Heart right ventricle (tissue), 16 donors: ENCODE results near the gene AP2A1. TPM values are rescaled to one million over a fixed set of nuclear protein-coding genes. Genes with fewer than 3 reads are reported as not detected.

Experiments used
- ATAC-seq, 8 donors: fragments of 200-7000 bp; cut with Tn5 transposase; one replicate each; pipeline ENCODE4 v1.9.1; 2020; ENCODE audit warnings: mild to moderate bottlenecking in 8 of 8, moderate library complexity in 8 of 8, moderate number of reproducible peaks in 1 of 8
- DNase-seq, 2 donors: peaks; one replicate each; pipeline ENCODE4 v3.0.0-alpha.2; 2020
- H3K27ac ChIP-seq, 10 donors: fragments of 200-600 bp; sonication (generic) in 2 of 10; one replicate each; pipeline versions ENCODE4 v1.5.0 to v1.8.0; 2020 to 2022; ENCODE audit warnings: mild to moderate bottlenecking in 3 of 10
- H3K27me3 ChIP-seq, 7 donors: fragments of 200-600 bp; one replicate each; pipeline ENCODE4 v1.8.0; 2021 to 2022; ENCODE audit warnings: mild to moderate bottlenecking in 2 of 7
- H3K36me3 ChIP-seq, 9 donors: fragments of 200-600 bp; sonication (generic) in 1 of 9; one replicate each; pipeline versions ENCODE4 v1.5.0 to v1.8.0; 2020 to 2022; ENCODE audit warnings: mild to moderate bottlenecking in 2 of 9
- H3K4me1 ChIP-seq, 9 donors: fragments of 200-600 bp; sonication (generic) in 1 of 9; one replicate each; pipeline versions ENCODE4 v1.5.0 to v1.8.0; 2020 to 2022; ENCODE audit warnings: mild to moderate bottlenecking in 4 of 9
- H3K4me3 ChIP-seq, 10 donors: fragments of 200-600 bp; sonication (generic) in 2 of 10; one replicate each; pipeline versions ENCODE4 v1.5.0 to v1.8.0; 2020 to 2022; ENCODE audit warnings: mild to moderate bottlenecking in 7 of 10, moderate library complexity in 2 of 10
- H3K9me3 ChIP-seq, 11 donors: fragments of 200-600 bp in 10 of 11; sonication (generic) in 2 of 11; one replicate each; pipeline versions ENCODE4 v1.5.0 to v1.8.0; 2013 to 2022; ENCODE audit warnings: mild to moderate bottlenecking in 2 of 11, control low read depth in 1 of 11, moderate library complexity in 1 of 11
- WGBS, 2 donors: extraction: QIAGEN DNeasy Blood & Tissue Kit; methylation state at CpG; one replicate each; pipeline ENCODE4 v1.1.7; 2013; ENCODE audit warnings: inconsistent platforms in 1 of 2; 5-methylcytosine and 5-hydroxymethylcytosine counted together
- intact Hi-C, 10 donors: fragments of 100-400 bp; cut with DNase I; formaldehyde crosslinking; loops; one replicate each; pipeline versions ENCODE4 v1.11.1 to v1.14.2; 2022
- polyA plus RNA-seq, 2 donors: library from polyadenylated mRNA; stranded (reverse); fragments of 200-250 nt; gene quantifications; one replicate each; pipeline ENCODE4 v1.2.3, GENCODE V29; 2013
- total RNA-seq, 10 donors: library from RNA; stranded (reverse); fragmentation: NEBNext Ultra II Directional in 3 of 10; extraction: Animal tissue kit (Norgen Biotek cat#: 25700) in 3 of 10; gene quantifications; one replicate each; pipeline versions ENCODE4 v1.2.1 to v1.2.4, GENCODE V29; 2021 to 2023
- TF ChIP-seq, protein P1 (sequence below), 9 donors: fragments of 200-600 bp; sonication (generic) in 2 of 9; IDR thresholded peaks; one replicate each; pipeline versions ENCODE4 v1.5.0 to v1.8.0; 2021 to 2022; ENCODE audit warnings: antibody characterized with exemption in 9 of 9, mild to moderate bottlenecking in 5 of 9, moderate library complexity in 1 of 9
- donor health status: Arrhythmogenic right ventricular cardiomyopathy.
- donor health status: ischemic (EF 13 %, LVEDD 7.1; RV severe dilation, severe dysfunction).
- donor health status: healthy with polysubstance abuse.
- donor health status: DM: no; HTN: yes; CAD: no.
- donor health status: DM: no; HTN: no; CAD: no.
- donor health status: ischemic (EF 25% LVEDD 6.9; RV normal size, moderate dysfunction).
- donor health status: ischemic (EF 25% LVEDD 5.7; RV mildly dilated, moderate dysfunction).
- donor health status: healthy.
- donor health status: DM: yes; HTN: yes; CAD: no.
- donor health status: Ischemic cardiomyopathy.
- donor health status: ischemic (EF 35%, LVEDD 5.7; RV mildly dilated, moderate dysfunction).
- donor health status: nonischemic (EF 11% LVEDD 7.7; RV severe dilation, severe dysfunction).
- donor health status: DM: yes; HTN: yes; CAD: no.
- donor health status: PGD.
- donor health status: ischemic (EF 29% LVEDD 5.4; RV normal size, mild dysfunction).
- donor health status: nonischemic (EF 23%, LVEDD 6.1; RV moderate dilation, normal function).

AP2A1 gene
- total and polyA plus RNA-seq, 12 donors = 36.1 to 108 (median 62.6) TPM

GRCh38 chr19:49854378-49855263 lies 87.8 kb downstream of the AP2A1 start:
- no peak for ATAC-seq
- peaks cover 0 to under 1% (median 0%) of the 10 kb centered on the region in 11 donors for H3K9me3 ChIP-seq
- peaks cover 0 to 55% (median 23%) of the 10 kb centered on the region in 9 donors for H3K36me3 ChIP-seq
- peaks cover 9 to 40% (median 29%) of the 10 kb centered on the region in 9 donors for H3K4me1 ChIP-seq
- H3K27me3 ChIP-seq = no peaks in the 10 kb centered on the region
- DNase-seq = no peak
- intact Hi-C loops = loop anchor here in 4 of 10 donors (5.0 kb wide), 2 partner anchors 37 to 42 kb away; partner anchors contain the start of genes FUZ (in 3 of the 4) and MED25 (in 1 of the 4)
- peak overlapping the region in 1 of 10 donors; percentile 16 for H3K27ac ChIP-seq
- 88 to 90% methylated on average over 39 of the region's 39 CpGs for WGBS, 2 donors
- TF ChIP-seq, protein P1, sequence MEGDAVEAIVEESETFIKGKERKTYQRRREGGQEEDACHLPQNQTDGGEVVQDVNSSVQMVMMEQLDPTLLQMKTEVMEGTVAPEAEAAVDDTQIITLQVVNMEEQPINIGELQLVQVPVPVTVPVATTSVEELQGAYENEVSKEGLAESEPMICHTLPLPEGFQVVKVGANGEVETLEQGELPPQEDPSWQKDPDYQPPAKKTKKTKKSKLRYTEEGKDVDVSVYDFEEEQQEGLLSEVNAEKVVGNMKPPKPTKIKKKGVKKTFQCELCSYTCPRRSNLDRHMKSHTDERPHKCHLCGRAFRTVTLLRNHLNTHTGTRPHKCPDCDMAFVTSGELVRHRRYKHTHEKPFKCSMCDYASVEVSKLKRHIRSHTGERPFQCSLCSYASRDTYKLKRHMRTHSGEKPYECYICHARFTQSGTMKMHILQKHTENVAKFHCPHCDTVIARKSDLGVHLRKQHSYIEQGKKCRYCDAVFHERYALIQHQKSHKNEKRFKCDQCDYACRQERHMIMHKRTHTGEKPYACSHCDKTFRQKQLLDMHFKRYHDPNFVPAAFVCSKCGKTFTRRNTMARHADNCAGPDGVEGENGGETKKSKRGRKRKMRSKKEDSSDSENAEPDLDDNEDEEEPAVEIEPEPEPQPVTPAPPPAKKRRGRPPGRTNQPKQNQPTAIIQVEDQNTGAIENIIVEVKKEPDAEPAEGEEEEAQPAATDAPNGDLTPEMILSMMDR (IDR thresholded peaks at IDR 0.05) = no peak
- no peak overlapping the region for H3K4me3 ChIP-seq

DNA sequence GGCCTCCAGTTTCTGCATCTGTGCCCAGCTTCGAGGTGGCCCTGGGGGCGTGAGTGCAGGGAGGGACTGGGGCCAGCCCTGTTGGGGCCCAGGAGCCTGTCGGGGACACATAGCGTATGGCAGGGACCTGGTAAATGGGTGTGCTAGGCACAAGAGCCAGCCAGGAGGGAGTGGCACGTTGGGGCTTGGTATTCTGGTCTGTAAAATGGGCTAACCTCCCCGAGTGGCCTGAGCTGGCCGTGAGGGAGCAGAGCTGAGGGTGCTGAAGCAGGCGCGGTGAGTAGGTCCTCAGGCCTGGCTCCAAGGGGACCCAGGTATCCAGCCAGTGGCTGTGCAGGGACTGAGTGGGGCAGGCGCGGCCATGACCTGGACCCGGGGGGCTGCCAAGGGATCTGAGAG lies 88.5 kb downstream of the AP2A1 start:
- intact Hi-C loops = no loop called here
- Histone ChIP-seq H3K9me3 (no peaks in the 10 kb centered on the region), H3K27me3 (no peaks in the 10 kb centered on the region), H3K27ac (peak overlapping the region in 1 of 10 donors; percentile 16), H3K4me3 (no peak overlapping the region), H3K4me1 (peaks cover 9 to 35% (median 22%) of the 10 kb centered on the region in 9 donors), H3K36me3 (peaks cover 0 to 62% (median 30%) of the 10 kb centered on the region in 9 donors)
- DNase-seq = no peak
- TF ChIP-seq, protein P1 (IDR thresholded peaks at IDR 0.05) = no peak
- no peak for ATAC-seq
- 91% methylated on average over 12 of the region's 12 CpGs for WGBS, 2 donors

- Histone ChIP-seq H3K27ac (no peak overlapping the region), H3K36me3 (peaks cover 0 to 68% (median 32%) of the 10 kb centered on the region in 9 donors), H3K4me1 (peaks cover 9 to 34% (median 22%) of the 10 kb centered on the region in 9 donors), H3K27me3 (no peaks in the 10 kb centered on the region), H3K9me3 (no peaks in the 10 kb centered on the region), H3K4me3 (no peak overlapping the region)
- ATAC-seq = no peak
- intact Hi-C loops = no loop called here
- 84 to 85% methylated on average over 21 of the region's 21 CpGs for WGBS, 2 donors
- DNase-seq = no peak
- TF ChIP-seq, protein P1 (IDR thresholded peaks at IDR 0.05) = no peak
These were observed 89.1 kb downstream of the AP2A1 start for GRCh38 chr19:49855676-49856573.

DNA sequence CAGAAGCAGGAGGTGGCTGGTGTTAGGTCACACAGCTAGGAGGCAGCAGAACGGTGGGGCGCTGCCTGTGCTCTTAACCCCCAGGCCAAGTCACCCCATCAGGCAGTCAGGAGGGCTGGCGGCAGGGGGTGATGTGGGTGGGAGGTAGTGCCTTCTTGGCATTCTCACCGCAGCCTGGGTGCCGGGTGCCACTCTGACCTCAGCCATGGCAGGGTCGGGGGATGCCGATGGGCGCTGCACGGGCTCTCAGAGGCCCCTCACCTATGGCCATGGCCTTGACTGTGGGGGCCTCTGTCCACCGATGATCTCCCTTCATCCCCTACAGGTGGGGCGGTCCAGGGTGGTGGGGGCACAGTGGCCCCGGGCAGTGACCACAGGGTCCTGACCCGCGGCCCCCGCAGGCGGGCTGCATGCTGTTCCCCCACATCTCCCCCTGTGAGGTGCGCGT lies 89.8 kb downstream of the AP2A1 start:
- TF ChIP-seq, protein P1 (IDR thresholded peaks at IDR 0.05) = no peak
- Histone ChIP-seq H3K4me1 (peaks cover 9 to 34% (median 22%) of the 10 kb centered on the region in 9 donors), H3K4me3 (no peak overlapping the region), H3K27me3 (no peaks in the 10 kb centered on the region), H3K36me3 (peaks cover 0 to 75% (median 36%) of the 10 kb centered on the region in 9 donors), H3K9me3 (no peaks in the 10 kb centered on the region), H3K27ac (no peak overlapping the region)
- ATAC-seq = peak in 1 of 8 donors; percentile 6
- intact Hi-C loops = no loop called here
- 93% methylated on average over 17 to 18 of the region's 18 CpGs for WGBS, 2 donors
- DNase-seq = no peak
